ENCODE results near the gene TMEM51.

The TMEM51 gene

DNA sequence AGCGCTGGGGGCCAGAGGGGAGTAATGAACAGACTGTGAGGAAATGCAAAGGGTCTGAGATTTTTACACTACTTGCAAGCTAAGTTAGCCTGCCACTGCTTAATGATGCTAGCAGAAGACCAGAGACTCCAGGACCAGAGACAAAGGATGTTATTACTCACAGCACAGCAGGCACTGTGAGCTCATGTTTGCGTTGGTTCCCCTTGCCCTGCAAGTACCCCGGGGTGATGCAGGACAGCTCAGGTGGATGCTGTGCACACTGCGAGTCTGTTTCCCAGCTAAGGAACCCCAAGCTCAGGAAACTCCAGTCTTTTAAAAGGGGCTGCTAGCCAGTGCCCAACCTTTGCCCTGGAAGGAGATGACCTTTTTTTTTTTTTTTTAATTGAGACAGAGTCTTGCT is 94.7 kb downstream of the TMEM51 start:
- no peaks in the 10 kb centered on the region for H3K27me3 ChIP-seq (ENCODE audit: control insufficient read depth, insufficient read depth, low read length)
- no peak overlapping the region for H3K27ac ChIP-seq (ENCODE audit: low read depth, low read length)
- H3K9ac ChIP-seq (ENCODE audit: low read length), result no peak overlapping the region
- no peak overlapping the region for H3K4me3 ChIP-seq (ENCODE audit: low read length)
- H3K4me1 ChIP-seq (ENCODE audit: control insufficient read depth, insufficient read depth, low read length), result peaks cover 16% of the 10 kb centered on the region
- no peaks in the 10 kb centered on the region for H3K36me3 ChIP-seq (ENCODE audit: control insufficient read depth, insufficient read depth, low read length)

DNA sequence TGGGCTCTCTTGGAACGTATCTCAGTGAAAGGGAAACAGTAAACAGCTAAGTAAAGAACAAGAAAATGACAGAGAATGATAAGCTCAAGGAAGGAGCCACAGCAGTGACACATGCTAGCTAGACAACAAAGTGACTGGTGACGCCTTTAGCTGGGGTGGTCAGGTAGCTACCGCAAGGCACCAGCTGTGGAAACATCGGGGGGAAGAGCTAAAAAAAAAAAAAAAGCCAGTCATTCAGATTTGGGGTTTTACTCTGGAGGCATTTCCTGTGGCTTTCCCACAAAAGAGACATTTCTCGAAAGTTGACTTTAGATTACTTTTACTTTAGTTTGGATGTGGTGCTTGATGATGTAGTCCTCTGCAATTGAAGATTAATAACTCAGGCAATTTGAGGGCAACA is 95.5 kb downstream of the TMEM51 start:
- no peak overlapping the region for H3K4me3 ChIP-seq (ENCODE audit: low read length)
- H3K36me3 ChIP-seq (ENCODE audit: control insufficient read depth, insufficient read depth, low read length), result no peaks in the 10 kb centered on the region
- no peak overlapping the region for H3K9ac ChIP-seq (ENCODE audit: low read length)
- no peak overlapping the region for H3K27ac ChIP-seq (ENCODE audit: low read depth, low read length)
- H3K27me3 ChIP-seq (ENCODE audit: control insufficient read depth, insufficient read depth, low read length), result no peaks in the 10 kb centered on the region
- peaks cover 11% of the 10 kb centered on the region for H3K4me1 ChIP-seq (ENCODE audit: control insufficient read depth, insufficient read depth, low read length)

GRCh38 chr1:15251857-15252835 is 98.6 kb downstream of the TMEM51 start:
- H3K4me3 ChIP-seq (ENCODE audit: low read length), result no peak overlapping the region
- H3K36me3 ChIP-seq (ENCODE audit: control insufficient read depth, insufficient read depth, low read length), result no peaks in the 10 kb centered on the region
- H3K9ac ChIP-seq (ENCODE audit: low read length), result no peak overlapping the region
- no peak overlapping the region for H3K27ac ChIP-seq (ENCODE audit: low read depth, low read length)
- no peaks in the 10 kb centered on the region for H3K27me3 ChIP-seq (ENCODE audit: control insufficient read depth, insufficient read depth, low read length)
- H3K4me1 ChIP-seq (ENCODE audit: control insufficient read depth, insufficient read depth, low read length), result no peaks in the 10 kb centered on the region

GRCh38 chr1:15254559-15254958 is 101.0 kb downstream of the TMEM51 start:
- Histone ChIP-seq H3K9ac (ENCODE audit: low read length) (no peak overlapping the region), H3K4me3 (ENCODE audit: low read length) (no peak overlapping the region), H3K27ac (ENCODE audit: low read depth, low read length) (no peak overlapping the region), H3K27me3 (ENCODE audit: control insufficient read depth, insufficient read depth, low read length) (no peaks in the 10 kb centered on the region), H3K36me3 (ENCODE audit: control insufficient read depth, insufficient read depth, low read length) (no peaks in the 10 kb centered on the region), H3K4me1 (ENCODE audit: control insufficient read depth, insufficient read depth, low read length) (no peaks in the 10 kb centered on the region)

- H3K4me1 ChIP-seq (ENCODE audit: control insufficient read depth, insufficient read depth, low read length), result peaks cover 1% of the 10 kb centered on the region
- no peak overlapping the region for H3K27ac ChIP-seq (ENCODE audit: low read depth, low read length)
- H3K9ac ChIP-seq (ENCODE audit: low read length), result no peak overlapping the region
- no peaks in the 10 kb centered on the region for H3K36me3 ChIP-seq (ENCODE audit: control insufficient read depth, insufficient read depth, low read length)
- no peaks in the 10 kb centered on the region for H3K27me3 ChIP-seq (ENCODE audit: control insufficient read depth, insufficient read depth, low read length)
- H3K4me3 ChIP-seq (ENCODE audit: low read length), result no peak overlapping the region
Measured at GRCh38 chr1:15255582-15256149, 102.1 kb downstream of the TMEM51 start.

GRCh38 chr1:15256584-15256983 is 103.0 kb downstream of the TMEM51 start:
- Histone ChIP-seq H3K27me3 (ENCODE audit: control insufficient read depth, insufficient read depth, low read length) (no peaks in the 10 kb centered on the region), H3K4me3 (ENCODE audit: low read length) (no peak overlapping the region), H3K27ac (ENCODE audit: low read depth, low read length) (no peak overlapping the region), H3K9ac (ENCODE audit: low read length) (no peak overlapping the region), H3K4me1 (ENCODE audit: control insufficient read depth, insufficient read depth, low read length) (peaks cover 8% of the 10 kb centered on the region), H3K36me3 (ENCODE audit: control insufficient read depth, insufficient read depth, low read length) (no peaks in the 10 kb centered on the region)

DNA sequence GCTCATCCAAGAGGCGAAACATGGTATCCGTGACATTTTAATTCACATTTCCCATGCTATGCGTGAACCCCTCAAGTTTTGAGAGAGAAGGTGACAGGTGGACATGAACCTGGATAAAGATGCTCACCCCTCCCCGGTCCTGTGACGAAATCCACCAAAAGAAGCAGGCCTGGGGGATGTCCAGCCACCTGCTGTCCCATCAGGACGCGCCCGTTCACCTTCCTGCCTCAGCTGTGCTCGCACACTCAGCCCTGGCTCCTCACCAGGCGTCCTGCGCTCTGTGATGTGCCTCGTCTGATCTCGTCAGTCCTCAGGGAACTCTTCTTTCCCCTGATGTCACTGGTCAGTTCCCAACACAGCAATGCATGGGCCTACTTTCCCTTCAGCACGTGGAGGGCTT is 103.8 kb downstream of the TMEM51 start:
- no peak overlapping the region for H3K4me3 ChIP-seq (ENCODE audit: low read length)
- H3K9ac ChIP-seq (ENCODE audit: low read length), result no peak overlapping the region
- H3K27me3 ChIP-seq (ENCODE audit: control insufficient read depth, insufficient read depth, low read length), result no peaks in the 10 kb centered on the region
- H3K27ac ChIP-seq (ENCODE audit: low read depth, low read length), result no peak overlapping the region
- H3K4me1 ChIP-seq (ENCODE audit: control insufficient read depth, insufficient read depth, low read length), result peaks cover 8% of the 10 kb centered on the region
- H3K36me3 ChIP-seq (ENCODE audit: control insufficient read depth, insufficient read depth, low read length), result no peaks in the 10 kb centered on the region

GRCh38 chr1:15258833-15259621 is 105.5 kb downstream of the TMEM51 start:
- Histone ChIP-seq H3K9ac (ENCODE audit: low read length) (no peak overlapping the region), H3K4me1 (ENCODE audit: control insufficient read depth, insufficient read depth, low read length) (peaks cover 8% of the 10 kb centered on the region), H3K4me3 (ENCODE audit: low read length) (no peak overlapping the region), H3K27me3 (ENCODE audit: control insufficient read depth, insufficient read depth, low read length) (no peaks in the 10 kb centered on the region), H3K27ac (ENCODE audit: low read depth, low read length) (no peak overlapping the region), H3K36me3 (ENCODE audit: control insufficient read depth, insufficient read depth, low read length) (no peaks in the 10 kb centered on the region)

GRCh38 chr1:15259622-15260007 is 106.1 kb downstream of the TMEM51 start:
- H3K36me3 ChIP-seq (ENCODE audit: control insufficient read depth, insufficient read depth, low read length), result no peaks in the 10 kb centered on the region
- H3K9ac ChIP-seq (ENCODE audit: low read length), result no peak overlapping the region
- H3K4me3 ChIP-seq (ENCODE audit: low read length), result no peak overlapping the region
- no peaks in the 10 kb centered on the region for H3K27me3 ChIP-seq (ENCODE audit: control insufficient read depth, insufficient read depth, low read length)
- peaks cover 8% of the 10 kb centered on the region for H3K4me1 ChIP-seq (ENCODE audit: control insufficient read depth, insufficient read depth, low read length)
- no peak overlapping the region for H3K27ac ChIP-seq (ENCODE audit: low read depth, low read length)

GRCh38 chr1:15260418-15261154 is 107.0 kb downstream of the TMEM51 start:
- Histone ChIP-seq H3K27ac (ENCODE audit: low read depth, low read length) (peak overlapping the region; percentile 35), H3K9ac (ENCODE audit: low read length) (no peak overlapping the region), H3K4me1 (ENCODE audit: control insufficient read depth, insufficient read depth, low read length) (peaks cover 8% of the 10 kb centered on the region), H3K27me3 (ENCODE audit: control insufficient read depth, insufficient read depth, low read length) (no peaks in the 10 kb centered on the region), H3K4me3 (ENCODE audit: low read length) (no peak overlapping the region), H3K36me3 (ENCODE audit: control insufficient read depth, insufficient read depth, low read length) (no peaks in the 10 kb centered on the region)

GRCh38 chr1:15261155-15262002 is 107.8 kb downstream of the TMEM51 start:
- Histone ChIP-seq H3K9ac (ENCODE audit: low read length) (no peak overlapping the region), H3K27ac (ENCODE audit: low read depth, low read length) (peak overlapping the region; percentile 35), H3K36me3 (ENCODE audit: control insufficient read depth, insufficient read depth, low read length) (no peaks in the 10 kb centered on the region), H3K27me3 (ENCODE audit: control insufficient read depth, insufficient read depth, low read length) (no peaks in the 10 kb centered on the region), H3K4me1 (ENCODE audit: control insufficient read depth, insufficient read depth, low read length) (peaks cover 8% of the 10 kb centered on the region), H3K4me3 (ENCODE audit: low read length) (peak overlapping the region; percentile 47)
